Hepatocyte (in vitro differentiated cells): ENCODE data around the gene CLIP2. TPM values are rescaled to one million over a fixed set of nuclear protein-coding genes. Genes with fewer than 3 reads are reported as not detected.

Source experiments
- DNase-seq: peaks from one replicate; pipeline ENCODE4 v3.0.0-alpha.2; 2016; ENCODE audit warnings: low spot score
- H2AFZ ChIP-seq: fragments of 200-600 bp; sonication (generic); 2 replicates; pipeline ENCODE4 v1.6.0; 2016; ENCODE audit warnings: antibody characterized with exemption, mild to moderate bottlenecking
- H3K27ac ChIP-seq: fragments of 200-600 bp; sonication (generic); 2 replicates; pipeline ENCODE4 v1.5.1; 2016; ENCODE audit warnings: mild to moderate bottlenecking
- H3K27me3 ChIP-seq: fragments of 200-600 bp; sonication (generic); 2 replicates; pipeline ENCODE4 v1.6.1; 2016
- H3K36me3 ChIP-seq: fragments of 200-600 bp; sonication (generic); replicated peaks from 2 replicates; pipeline ENCODE4 v1.5.1; 2016; ENCODE audit warnings: low read depth; ENCODE audit not compliant: insufficient read depth
- H3K4me1 ChIP-seq: fragments of 200-600 bp; sonication (generic); 2 replicates; pipeline ENCODE4 v1.5.1; 2016; ENCODE audit warnings: mild to moderate bottlenecking, moderate library complexity; ENCODE audit not compliant: insufficient read depth
- H3K4me2 ChIP-seq: fragments of 200-600 bp; sonication (generic); 2 replicates; pipeline ENCODE4 v1.6.0; 2016
- H3K4me3 ChIP-seq: fragments of 200-600 bp; sonication (generic); 2 replicates; pipeline ENCODE4 v1.5.1; 2016; ENCODE audit warnings: mild to moderate bottlenecking
- H3K79me2 ChIP-seq: fragments of 200-600 bp; sonication (generic); 2 replicates; pipeline ENCODE4 v1.6.0; 2017; ENCODE audit warnings: mild to moderate bottlenecking
- H3K9me2 ChIP-seq: fragments of 200-600 bp; sonication (generic); replicated peaks from 2 replicates; pipeline ENCODE4 v1.6.0; 2017; ENCODE audit warnings: mild to moderate bottlenecking; ENCODE audit not compliant: insufficient read depth
- H3K9me3 ChIP-seq: fragments of 200-600 bp; sonication (generic); 2 replicates; pipeline ENCODE4 v1.5.1; 2016; ENCODE audit warnings: low read depth, mild to moderate bottlenecking
- H4K20me1 ChIP-seq: fragments of 200-600 bp; sonication (generic); 2 replicates; pipeline ENCODE4 v1.6.0; 2016; ENCODE audit warnings: mild to moderate bottlenecking; ENCODE audit not compliant: insufficient read depth, poor library complexity, severe bottlenecking
- CTCF ChIP-seq: fragments of 200-600 bp; sonication (generic); IDR thresholded peaks from 2 replicates; pipeline ENCODE4 v1.5.1; 2016; ENCODE audit warnings: antibody characterized with exemption, mild to moderate bottlenecking; ENCODE audit not compliant: poor library complexity
- EZH2 ChIP-seq: fragments of 200-600 bp; sonication (generic); IDR thresholded peaks from 2 replicates; pipeline ENCODE4 v1.6.1; 2016; ENCODE audit warnings: antibody characterized with exemption, mild to moderate bottlenecking, borderline replicate concordance
- EZH2phosphoT487 ChIP-seq: fragments of 200-600 bp; sonication (generic); IDR thresholded peaks from one replicate; pipeline ENCODE4 v1.6.1; 2018; ENCODE audit warnings: antibody characterized with exemption, mild to moderate bottlenecking, low read depth, moderate library complexity; ENCODE audit not compliant: unreplicated experiment, severe bottlenecking
- WGBS: methylation state at CpG from one replicate; pipeline ENCODE4 v1.1.6; 2016; ENCODE audit warnings: low lambda C conversion rate; ENCODE audit errors: missing lambda C conversion rate; 5-methylcytosine and 5-hydroxymethylcytosine counted together
- polyA plus RNA-seq: library from polyadenylated mRNA; unstranded; fragments of >200 nt; fragmentation: Nextera tagmentation; extraction: Ambion mirVana; gene quantifications from 2 replicates; pipeline ENCODE4 v1.2.1, GENCODE V29; 2016
- total RNA-seq: library from RNA; depleted of rRNA; stranded (reverse); fragments of >200 nt; gene quantifications from 2 replicates; pipeline ENCODE4 v1.2.3, GENCODE V29; 2014

CLIP2 gene
- total and polyA plus RNA-seq, 2 experiments from 2014 or later: 17.9 to 28.5 TPM

- no peaks in the 10 kb centered on the region for H3K79me2 ChIP-seq
- DNase-seq: no peak
- 47% methylated on average over 10 of the region's 10 CpGs for WGBS
- peak overlapping the region; percentile 22 for H3K27ac ChIP-seq
- H4K20me1 ChIP-seq: no peaks in the 10 kb centered on the region
- peaks cover 8% of the 10 kb centered on the region for H3K4me1 ChIP-seq
- no peak overlapping the region for H3K4me2 ChIP-seq
- H3K9me2 ChIP-seq: no peaks in the 10 kb centered on the region
- no peak for TF ChIP-seq CTCF
- TF ChIP-seq EZH2phosphoT487: no peak
- no peak for TF ChIP-seq EZH2
- no peaks in the 10 kb centered on the region for H3K27me3 ChIP-seq
- no peak overlapping the region for H3K4me3 ChIP-seq
- no peak overlapping the region for H2AFZ ChIP-seq
- H3K36me3 ChIP-seq: no peaks in the 10 kb centered on the region
- H3K9me3 ChIP-seq: no peaks in the 10 kb centered on the region
These were observed 152.6 kb downstream of the CLIP2 start for GRCh38 chr7:74441801-74442200.

DNA sequence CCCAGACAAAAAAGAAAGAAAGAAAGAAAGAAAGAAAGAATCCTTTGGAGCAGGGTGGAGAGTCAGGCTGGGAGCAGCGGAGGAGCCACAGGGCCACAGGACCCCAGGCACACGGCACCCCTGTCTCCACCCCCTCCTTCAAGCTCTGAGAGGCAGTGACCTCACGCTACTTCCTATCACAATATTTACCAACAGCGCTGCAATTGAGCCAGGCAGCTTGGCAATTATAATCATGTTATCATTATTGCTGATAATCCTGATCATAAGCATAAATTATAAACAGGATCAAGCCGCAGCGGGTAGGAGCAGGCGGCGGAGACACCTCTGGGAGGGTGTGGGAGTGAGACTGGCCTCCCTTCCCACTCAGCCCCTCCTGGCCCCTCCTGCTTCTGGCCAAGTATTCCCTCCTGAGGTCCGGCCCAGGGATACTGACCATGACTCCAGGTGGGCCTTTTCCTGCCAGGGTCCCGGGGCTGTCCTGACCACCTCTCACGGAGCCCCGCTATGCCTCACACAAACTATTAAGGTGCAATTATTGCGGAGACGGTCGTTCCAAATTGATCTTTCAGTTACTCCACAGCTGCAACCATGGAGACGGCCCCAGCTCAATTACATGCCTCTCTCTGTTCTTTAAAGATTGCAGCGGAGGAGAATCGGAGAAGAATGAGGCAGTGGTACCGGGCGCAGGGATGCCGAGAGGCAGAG, 154.5 kb downstream of the CLIP2 start:
- H3K4me1 ChIP-seq: peaks cover 8% of the 10 kb centered on the region
- no peak overlapping the region for H3K27ac ChIP-seq
- no peaks in the 10 kb centered on the region for H3K9me2 ChIP-seq
- no peak overlapping the region for H3K4me3 ChIP-seq
- WGBS: 70% methylated on average over 21 of the region's 21 CpGs
- H3K79me2 ChIP-seq: no peaks in the 10 kb centered on the region
- H3K4me2 ChIP-seq: no peak overlapping the region
- H3K27me3 ChIP-seq: no peaks in the 10 kb centered on the region
- no peaks in the 10 kb centered on the region for H4K20me1 ChIP-seq
- TF ChIP-seq CTCF (no peak), EZH2 (no peak), EZH2phosphoT487 (no peak)
- no peaks in the 10 kb centered on the region for H3K9me3 ChIP-seq
- H2AFZ ChIP-seq: no peak overlapping the region
- no peak for DNase-seq
- no peaks in the 10 kb centered on the region for H3K36me3 ChIP-seq

- H3K4me2 ChIP-seq: no peak overlapping the region
- peaks cover 8% of the 10 kb centered on the region for H3K79me2 ChIP-seq
- DNase-seq: no peak
- H3K4me3 ChIP-seq: no peak overlapping the region
- H2AFZ ChIP-seq: no peak overlapping the region
- no peaks in the 10 kb centered on the region for H4K20me1 ChIP-seq
- H3K27ac ChIP-seq: no peak overlapping the region
- TF ChIP-seq EZH2 (no peak), EZH2phosphoT487 (no peak), CTCF (no peak)
- peaks cover 8% of the 10 kb centered on the region for H3K4me1 ChIP-seq
- H3K36me3 ChIP-seq: no peaks in the 10 kb centered on the region
- H3K9me3 ChIP-seq: no peaks in the 10 kb centered on the region
- WGBS: 86% methylated on average over 4 of the region's 4 CpGs
- no peaks in the 10 kb centered on the region for H3K9me2 ChIP-seq
- no peaks in the 10 kb centered on the region for H3K27me3 ChIP-seq
These were observed 159.9 kb downstream of the CLIP2 start for GRCh38 chr7:74449144-74449543.
